Activated CD4-positive, CD25-positive, alpha-beta regulatory T cell treated with anti-CD3 and anti-CD28 coated beads, Interleukin-2, amount 50 U/mL, for 16 hours (primary cell): ENCODE measurements around the gene KIAA0319L.
"Not testable (repeated sequence)": the region's sequence is repeated elsewhere in the genome, so short reads cannot be mapped to it uniquely, and the experiment has no call there.

Experiments used
- DNase-seq: peaks from one replicate; pipeline ENCODE4 v3.0.0-alpha.2; 2020; ENCODE audit warnings: low read depth, low spot score

KIAA0319L gene

DNA sequence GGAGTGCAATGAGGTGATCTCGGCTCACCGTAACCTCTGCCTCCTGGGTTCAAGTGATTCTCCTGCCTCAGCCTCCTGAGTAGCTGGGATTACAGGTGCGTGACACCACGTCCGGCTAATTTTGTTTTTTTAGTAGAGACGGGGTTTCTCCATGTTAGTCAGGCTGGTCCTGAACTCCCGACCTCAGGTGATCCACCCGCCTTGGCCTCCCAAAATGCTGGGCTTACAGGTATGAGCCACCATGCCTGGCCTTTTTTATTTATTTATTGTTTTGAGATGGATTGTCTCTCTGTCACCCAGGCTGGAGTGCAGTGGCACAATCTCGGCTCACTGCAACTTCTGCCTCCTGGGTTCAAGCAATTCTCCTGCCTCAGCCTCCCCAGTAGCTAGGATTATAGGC lies 24.4 kb upstream of the KIAA0319L start:
- not testable (repeated sequence) for DNase-seq

DNA sequence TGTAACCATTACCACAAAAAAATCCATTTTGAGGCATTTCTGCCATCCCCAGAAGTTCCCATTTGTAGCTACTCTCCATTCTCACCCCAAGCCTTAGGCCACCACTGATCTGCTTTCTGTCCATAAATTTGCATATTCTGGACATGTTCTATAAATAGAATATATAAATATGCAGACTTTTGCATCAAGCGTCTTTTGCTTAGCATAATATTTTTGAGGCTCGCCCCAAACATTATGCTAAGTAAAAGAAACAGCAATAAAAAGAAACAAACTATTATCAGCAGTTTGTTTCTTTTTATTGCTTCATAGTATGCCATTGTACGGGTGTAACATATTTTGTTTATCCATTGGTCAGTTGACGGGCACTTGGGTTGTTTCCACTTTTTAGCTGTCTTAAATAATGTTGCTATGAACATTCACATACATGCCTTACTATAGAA lies 23.8 kb upstream of the KIAA0319L start:
- no peak for DNase-seq

DNA sequence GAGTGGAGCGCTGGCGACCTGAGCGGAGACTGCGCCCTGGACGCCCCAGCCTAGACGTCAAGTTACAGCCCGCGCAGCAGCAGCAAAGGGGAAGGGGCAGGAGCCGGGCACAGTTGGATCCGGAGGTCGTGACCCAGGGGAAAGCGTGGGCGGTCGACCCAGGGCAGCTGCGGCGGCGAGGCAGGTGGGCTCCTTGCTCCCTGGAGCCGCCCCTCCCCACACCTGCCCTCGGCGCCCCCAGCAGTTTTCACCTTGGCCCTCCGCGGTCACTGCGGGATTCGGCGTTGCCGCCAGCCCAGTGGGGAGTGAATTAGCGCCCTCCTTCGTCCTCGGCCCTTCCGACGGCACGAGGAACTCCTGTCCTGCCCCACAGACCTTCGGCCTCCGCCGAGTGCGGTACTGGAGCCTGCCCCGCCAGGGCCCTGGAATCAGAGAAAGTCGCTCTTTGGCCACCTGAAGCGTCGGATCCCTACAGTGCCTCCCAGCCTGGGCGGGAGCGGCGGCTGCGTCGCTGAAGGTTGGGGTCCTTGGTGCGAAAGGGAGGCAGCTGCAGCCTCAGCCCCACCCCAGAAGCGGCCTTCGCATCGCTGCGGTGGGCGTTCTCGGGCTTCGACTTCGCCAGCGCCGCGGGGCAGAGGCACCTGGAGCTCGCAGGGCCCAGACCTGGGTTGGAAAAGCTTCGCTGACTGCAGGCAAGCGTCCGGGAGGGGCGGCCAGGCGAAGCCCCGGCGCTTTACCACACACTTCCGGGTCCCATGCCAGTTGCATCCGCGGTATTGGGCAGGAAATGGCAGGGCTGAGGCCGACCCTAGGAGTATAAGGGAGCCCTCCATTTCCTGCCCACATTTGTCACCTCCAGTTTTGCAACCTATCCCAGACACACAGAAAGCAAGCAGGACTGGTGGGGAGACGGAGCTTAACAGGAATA lies 20.1 kb upstream of the KIAA0319L start:
- DNase-seq, result peak; percentile 24

DNA sequence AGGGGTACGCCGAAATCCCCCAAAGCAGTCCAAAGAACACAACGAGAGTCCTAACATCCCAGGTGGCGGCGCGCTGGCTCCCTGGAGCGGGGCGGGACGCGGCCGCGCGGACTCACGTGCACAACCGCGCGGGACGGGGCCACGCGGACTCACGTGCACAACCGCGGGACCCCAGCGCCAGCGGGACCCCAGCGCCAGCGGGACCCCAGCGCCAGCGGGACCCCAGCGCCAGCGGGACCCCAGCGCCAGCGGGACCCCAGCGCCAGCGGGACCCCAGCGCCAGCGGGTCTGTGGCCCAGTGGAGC lies 19.5 kb upstream of the KIAA0319L start:
- not testable (repeated sequence) for DNase-seq

DNA sequence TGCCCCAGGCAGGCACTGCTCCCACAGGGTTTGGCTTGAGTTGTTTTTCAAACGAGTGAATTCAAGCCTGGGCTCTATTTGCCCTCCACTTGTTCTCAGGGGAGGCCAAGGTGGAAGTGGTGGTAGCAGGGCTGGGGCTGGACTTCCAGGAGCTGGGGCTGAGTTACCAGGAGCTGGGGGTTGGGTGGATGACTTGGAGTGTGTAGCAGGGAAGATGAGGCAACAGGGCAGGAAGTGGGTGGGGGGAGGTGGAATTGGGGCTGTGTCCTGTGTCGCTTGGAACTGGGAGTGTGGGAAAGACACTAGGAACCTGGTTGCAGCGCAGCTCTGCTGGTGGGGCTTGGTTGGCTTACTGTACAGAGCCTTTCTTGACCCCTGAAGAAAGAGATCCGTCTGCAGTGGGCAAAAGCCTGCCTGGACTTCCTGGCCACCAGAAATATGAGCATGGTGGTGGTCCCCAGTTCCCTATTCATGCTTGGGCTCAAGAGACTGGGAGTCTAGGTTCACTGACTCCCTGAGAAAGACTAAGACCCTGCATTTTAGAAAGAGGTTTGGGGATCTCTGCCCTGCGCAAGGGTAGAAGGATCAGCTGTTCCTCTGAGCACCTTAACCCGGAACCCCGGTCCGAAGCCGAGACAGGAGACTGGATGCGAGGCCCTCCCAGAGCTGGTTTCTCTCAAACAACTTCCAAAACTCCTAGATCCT lies 19.0 kb upstream of the KIAA0319L start:
- DNase-seq, result no peak

DNA sequence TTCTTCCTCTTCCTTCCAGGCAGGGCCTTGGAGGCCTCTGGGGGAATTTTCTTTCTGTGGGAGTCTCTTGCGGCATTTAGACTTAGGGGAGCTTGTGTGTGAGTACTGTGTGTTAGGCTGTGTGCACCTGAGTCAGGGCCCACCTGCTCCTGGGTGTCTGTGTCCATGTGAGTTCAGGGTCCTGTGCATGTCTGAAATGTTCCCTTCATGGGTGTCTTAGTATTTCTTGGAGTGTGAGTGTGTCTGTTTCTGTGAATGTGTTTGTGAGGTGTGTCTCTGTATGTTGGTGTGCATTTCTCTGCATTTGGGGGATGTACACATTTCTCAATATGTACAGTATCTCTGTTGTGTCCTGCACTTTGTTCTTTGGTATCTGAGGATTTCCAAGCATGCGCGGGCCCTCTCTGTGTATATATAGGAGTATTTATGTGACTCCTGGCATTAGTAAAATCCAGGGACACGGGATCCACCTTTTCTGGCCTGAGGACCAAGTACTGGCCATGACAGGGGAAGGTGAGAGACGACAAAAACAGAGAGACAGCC lies 18.3 kb upstream of the KIAA0319L start:
- DNase-seq, result no peak

DNA sequence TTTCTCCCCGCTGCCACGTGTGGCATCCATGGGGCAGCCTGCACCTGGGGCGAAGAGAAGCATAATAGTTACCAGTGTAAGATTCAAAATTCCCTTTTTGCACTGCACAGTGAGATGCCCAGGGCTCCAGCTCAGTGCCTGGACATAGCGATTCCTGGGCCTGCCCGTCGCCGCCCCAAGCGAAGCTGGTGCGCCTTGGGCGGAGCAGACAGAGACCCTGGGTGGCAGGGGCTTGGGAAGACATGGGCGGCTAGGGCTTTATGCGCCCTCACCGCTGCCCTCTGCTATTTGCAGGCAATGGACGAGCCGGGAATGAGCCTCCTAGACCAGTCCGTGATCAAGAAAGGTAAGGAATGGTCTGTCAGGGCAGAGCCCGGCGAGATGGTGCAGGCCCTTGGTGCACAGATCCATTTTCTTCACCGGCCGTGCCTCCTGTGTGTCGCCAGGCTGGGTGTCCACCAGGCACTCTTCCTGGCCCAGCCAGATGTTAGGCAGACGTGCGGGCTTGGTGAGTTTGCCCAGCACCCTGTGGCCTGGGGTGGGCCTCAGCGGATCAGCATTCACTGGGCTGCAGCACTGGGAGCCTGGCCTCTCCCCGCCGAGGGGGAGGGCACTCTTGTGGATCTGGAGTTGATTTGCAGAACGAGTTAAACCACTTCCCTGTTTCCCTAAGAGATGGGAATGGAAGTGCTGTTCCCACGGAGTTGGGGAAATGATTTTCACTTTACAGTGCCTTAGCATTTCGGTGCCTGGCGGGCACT lies 17.6 kb upstream of the KIAA0319L start:
- no peak for DNase-seq

DNA sequence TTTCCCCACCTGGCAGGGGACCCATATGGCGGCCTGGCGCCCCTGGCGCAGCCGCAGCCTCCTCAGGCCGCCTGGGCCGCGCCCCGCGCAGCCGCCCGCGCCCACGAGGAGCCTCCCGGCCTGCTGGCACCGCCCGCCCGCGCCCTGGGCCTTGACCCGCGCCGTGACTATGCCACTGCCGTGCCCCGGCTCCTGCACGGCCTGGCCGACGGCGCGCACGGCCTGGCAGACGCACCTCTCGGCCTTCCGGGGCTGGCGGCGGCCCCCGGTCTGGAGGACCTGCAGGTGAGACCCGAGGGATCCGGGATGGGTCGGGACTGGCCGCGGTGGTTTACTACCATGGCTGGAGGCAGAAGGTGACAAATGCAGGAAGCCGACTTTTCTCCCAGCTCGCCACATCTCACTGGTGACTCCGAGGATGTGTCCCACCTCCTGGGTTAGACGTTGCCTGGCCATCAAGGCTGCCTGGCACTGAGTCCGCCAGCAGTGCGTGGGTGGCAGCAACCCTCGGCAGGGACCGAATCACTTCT lies 17.0 kb upstream of the KIAA0319L start:
- no peak for DNase-seq

DNA sequence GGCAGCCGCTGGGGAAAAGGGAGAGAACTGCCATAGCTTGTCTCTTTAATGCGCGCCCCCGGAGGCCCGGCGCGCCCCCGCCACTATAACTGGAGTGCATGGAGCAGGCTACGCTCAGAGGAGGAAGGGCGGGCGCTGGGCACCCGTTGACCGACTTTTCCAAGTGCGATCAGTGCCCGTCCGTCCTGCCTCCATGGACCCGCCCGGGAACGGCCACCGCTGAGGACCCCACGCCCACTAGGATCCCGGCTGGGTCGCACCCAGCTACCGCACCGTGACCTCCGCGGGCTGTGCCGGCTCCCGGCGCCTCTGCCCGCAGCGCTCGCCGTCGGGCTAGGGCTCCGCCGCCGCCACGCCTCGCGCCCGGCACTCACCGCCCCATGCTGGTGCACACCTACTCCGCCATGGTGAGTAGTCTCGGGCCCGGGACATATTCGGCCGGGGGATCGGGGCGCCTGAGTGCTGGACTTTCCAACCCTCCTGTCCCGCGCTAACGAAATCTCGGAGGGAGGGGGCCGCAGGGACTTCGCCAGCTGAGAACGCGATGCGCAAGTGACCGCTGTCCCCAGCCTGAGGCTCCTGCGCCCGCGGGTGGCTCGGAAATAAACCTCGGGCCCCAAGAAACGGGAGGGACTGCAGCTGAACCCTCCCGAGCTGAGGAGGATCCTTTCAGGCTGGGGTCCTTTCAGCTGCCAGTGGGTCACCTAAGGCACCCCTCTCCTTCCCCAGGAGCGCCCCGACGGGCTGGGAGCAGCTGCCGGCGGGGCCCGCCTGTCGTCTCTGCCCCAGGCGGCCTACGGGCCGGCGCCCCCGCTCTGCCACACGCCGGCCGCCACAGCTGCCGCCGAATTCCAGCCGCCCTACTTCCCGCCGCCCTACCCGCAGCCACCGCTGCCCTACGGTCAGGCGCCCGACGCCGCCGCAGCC lies 16.3 kb upstream of the KIAA0319L start, which contains the start of gene TFAP2E:
Gene TFAP2E, plus strand, starts transcription at position 117 of the 927 bp plus-strand sequence. Its CDS starts 264 bp downstream, at position 381.
- no peak for DNase-seq

DNA sequence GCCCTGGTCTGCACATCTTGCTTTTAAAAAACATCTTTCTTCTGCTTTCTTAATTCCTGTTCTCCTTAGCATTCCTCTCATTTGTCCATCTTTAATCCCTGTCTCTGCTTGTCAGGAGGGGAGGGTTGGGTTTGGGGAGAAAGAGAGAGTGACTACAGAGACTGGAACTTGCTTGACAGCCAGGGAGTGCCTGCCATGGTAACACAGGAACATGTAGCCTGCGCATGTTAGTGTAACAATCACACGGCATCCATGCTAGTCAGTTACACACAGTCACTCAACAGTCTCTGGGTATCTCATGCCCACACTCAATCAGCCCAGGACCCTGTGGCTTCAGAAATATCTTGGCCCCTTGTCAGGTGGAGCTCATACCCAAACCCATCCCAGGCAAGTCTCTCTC lies 15.1 kb upstream of the KIAA0319L start:
- DNase-seq, result no peak

DNA sequence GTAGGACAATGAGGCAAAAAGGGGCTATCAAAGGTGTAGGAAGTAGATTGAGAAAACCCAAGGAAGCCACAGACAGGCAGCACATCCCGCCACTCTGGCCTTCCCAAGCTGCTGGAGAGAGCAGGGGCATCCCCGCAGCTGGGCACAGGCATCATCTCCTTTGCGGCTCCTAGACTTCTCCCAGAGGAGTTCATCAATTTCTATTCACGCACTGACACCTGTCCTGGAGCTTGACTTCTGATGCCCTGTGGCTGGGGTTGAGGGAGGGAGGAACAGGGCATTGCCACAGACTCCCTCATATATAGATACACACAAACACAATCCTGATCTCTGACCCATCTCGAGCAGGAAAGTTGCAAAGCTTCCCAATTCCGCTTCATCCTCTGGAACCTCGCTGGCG lies 14.1 kb upstream of the KIAA0319L start:
- DNase-seq, result no peak

DNA sequence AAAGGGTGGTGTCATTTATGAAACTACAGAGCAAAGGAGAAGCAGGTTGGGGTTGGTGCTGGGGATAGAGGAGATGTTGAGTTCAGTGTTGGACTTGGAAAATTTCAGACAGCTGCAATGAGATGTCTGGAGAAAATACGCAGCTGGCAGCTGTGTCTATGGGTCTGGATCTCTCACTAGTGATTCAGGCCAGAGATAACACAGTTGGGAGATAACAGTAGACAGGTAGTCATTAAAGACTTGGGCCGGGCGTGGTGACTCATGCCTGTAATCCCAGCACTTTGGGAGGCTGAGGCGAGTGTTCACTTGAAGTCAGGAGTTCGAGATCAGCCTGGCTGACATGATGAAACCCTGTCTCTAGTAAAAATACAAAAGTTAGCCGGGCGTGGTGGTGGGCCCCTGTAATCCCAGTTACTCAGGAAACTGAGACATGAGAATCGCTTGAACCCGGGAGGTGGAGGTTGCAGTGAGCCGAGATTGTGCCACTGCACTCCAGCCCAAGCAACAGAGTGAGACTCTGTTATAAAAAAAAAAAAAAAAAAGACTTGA lies 13.5 kb upstream of the KIAA0319L start:
- no peak for DNase-seq

DNA sequence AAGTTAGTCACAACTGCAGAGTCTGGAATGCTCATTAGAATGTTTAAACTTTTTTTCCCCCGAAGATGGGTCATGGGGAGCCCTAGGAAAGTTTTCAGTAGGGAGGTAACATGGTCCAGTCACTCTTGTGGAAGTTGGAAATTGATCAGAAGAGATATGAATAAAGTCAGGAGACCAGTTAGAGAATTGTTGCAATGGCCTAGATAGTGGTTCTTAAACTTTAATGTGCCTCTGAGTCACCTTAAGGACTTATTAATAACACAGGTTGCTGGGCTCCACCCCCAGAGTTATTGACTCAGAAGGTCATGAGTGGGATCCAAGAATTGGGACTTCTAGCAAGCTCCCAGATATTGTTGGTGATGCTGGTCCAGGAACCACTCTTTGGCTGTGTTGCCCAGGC lies 12.7 kb upstream of the KIAA0319L start:
- DNase-seq, result no peak

DNA sequence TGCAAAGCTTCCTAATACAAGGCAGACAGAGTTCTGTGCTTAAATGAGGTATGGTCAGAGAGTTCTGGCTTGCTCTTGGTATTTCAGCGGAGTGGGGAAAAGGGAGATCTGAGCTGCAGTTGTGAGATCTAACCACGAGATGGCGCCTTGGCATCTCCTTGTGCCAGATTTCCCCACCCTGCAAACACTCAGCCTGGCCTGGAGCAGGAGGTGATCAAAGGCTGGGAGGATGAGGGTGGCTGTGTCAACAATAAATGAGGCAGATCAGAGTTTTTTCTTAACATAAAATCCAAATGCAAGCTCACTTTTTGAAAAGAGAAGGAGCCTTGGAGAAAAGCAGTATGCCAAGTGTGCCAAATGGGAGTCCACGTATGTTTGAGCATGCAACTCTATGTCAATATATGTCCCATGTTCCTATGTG lies 11.8 kb upstream of the KIAA0319L start:
- peak; percentile 35 for DNase-seq

DNA sequence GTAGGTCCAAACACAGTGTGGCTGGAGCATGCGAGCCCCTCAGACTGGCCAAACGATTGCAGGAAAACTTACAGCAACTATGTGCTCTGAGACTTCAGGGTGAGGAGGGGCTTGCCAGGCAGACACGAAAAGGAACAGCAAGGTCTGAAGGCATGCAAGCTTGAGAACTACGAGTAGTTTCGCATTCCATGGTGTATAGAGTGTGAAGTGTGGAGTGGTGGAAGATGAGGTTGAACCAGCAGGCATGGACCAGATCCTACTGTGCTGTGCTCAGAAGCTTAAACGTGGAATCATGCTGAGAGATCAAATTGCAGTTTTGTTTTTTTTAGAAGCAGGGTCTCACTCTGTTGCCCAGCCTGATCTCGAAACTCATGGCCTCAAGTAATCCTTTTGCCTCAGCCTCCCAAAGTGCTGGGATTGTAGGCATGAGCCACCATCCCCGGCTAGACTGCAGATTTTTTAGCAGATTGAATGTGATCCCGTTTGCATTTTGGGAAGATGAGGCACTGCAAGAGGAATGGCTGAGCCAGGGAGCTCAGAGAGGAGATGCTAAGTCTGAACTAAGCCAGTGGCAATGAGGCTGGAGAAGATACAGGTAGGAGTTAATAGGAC lies 10.8 kb upstream of the KIAA0319L start:
- DNase-seq, result no peak

DNA sequence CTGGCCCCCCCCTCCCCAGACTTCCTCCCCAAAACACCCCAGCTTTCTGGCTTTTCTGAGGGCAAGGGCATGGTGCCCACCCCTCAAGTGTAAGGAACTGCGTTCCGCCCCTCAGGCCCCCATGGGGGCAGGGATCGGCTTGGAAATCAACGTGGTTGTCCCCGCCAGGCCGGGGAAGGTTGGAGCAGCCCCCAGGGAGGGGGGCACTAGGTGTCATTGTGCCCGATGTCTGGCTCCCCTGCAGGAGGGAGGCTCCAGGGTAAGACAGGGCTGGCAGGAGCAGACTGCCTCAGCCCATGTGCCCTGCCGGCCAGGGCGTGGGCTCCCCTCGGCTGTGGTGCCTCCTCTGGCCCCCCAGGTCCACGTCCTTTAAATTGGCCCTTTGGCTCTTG lies 8.5 kb upstream of the KIAA0319L start:
- no peak for DNase-seq

DNA sequence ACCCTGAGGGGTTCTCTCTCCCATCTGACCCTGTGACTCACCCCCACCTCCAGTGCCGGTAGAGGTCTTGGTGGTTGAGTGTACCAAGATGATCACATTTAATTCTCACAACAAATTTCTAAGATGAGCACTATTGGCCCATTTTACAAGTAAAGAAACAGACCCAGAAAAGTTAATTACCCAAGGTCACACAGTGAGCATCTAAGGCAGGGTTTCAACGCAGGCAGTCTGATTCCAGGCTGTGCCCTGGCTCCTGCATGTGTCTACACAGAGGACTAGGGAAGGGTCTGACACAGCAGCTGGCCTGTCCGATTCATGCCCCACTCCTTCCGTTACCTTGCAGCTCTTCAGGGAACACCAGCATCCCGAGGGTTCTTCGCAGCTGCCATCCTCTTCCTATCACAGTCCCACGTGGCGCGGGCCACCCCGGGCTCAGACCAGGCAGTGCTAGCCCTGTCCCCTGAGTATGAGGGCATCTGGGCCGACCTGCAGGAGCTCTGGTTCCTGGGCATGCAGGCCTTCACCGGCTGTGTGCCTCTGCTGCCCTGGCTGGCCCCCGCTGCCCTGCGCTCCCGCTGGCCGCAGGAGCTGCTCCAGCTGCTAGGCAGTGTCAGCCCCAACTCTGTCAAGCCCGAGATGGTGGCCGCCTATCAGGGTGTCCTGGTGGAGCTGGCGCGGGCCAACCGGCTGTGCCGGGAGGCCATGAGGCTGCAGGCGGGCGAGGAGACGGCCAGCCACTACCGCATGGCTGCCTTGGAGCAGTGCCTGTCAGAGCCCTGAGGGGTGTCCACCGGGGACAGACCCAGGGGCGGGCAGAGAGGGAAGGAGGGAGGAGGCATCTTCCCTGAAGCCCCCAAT lies 7.9 kb upstream of the KIAA0319L start:
- DNase-seq, result no peak

DNA sequence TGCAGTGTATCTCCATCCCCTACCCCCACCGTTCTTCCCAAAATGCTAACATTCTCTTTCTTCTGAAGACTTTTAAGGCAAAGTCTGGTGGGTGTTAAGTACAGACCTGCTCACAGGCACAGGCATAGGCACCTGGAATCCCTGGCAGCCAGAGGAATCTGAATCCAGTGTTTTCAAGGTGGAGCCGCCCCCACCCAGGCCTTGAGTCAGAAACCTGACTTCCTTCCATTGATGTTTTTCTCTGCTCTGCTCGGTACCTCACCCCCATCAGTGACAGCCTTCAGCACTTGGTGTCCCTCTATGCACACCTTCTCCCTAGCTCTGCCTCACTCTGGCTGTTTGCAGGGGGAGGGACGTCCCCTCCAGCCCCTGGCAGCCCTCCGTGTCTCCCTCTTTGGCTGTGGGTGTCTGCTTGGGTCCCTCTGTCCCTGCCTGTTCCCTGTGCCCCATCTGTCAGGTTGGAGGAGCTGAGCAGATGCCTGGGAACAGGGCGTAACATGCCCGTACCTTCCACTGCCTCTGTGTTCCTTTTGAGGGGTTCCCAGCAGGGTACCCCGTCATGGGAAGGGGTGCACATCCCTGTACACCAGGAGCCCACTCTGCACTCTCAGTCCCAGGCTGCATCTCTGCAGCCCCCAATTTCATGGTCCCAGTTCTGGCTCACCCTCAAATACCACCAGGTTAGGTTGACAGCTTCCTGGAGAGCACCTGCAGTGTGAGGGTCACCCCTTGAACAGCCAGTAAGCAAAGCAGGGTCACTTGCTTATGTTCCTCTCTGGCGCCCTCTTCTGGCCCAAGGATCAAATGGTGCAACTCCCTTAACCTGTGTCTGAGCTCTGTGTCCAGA lies 7.1 kb upstream of the KIAA0319L start:
- DNase-seq, result peak; percentile 69
